Progenitor cell of endocrine pancreas (in vitro differentiated cells): ENCODE measurements around the gene BLOC1S1. TPM values are rescaled to one million over a fixed set of nuclear protein-coding genes. Genes with fewer than 3 reads are reported as not detected.

Experiments
- DNase-seq: peaks from one replicate; pipeline ENCODE4 v3.0.0; 2021; ENCODE audit warnings: low spot score; ENCODE audit not compliant: unreplicated experiment
- H3K27ac Mint-ChIP-seq: 2 replicates; pipeline ENCODE4 v1.8.0; 2021; ENCODE audit warnings: mild to moderate bottlenecking, moderate library complexity, mixed read lengths
- H3K27me3 Mint-ChIP-seq: 2 replicates; pipeline ENCODE4 v1.8.0; 2021; ENCODE audit warnings: mixed read lengths
- H3K36me3 Mint-ChIP-seq: 2 replicates; pipeline ENCODE4 v1.8.0; 2022; ENCODE audit warnings: mixed read lengths; ENCODE audit not compliant: insufficient read depth
- H3K4me1 Mint-ChIP-seq: 2 replicates; pipeline ENCODE4 v1.8.0; 2021; ENCODE audit warnings: low read depth, mixed read lengths
- H3K4me3 Mint-ChIP-seq: 2 replicates; pipeline ENCODE4 v1.8.0; 2021; ENCODE audit warnings: low read depth, mild to moderate bottlenecking, moderate library complexity, mixed read lengths
- H3K9me3 Mint-ChIP-seq: 2 replicates; pipeline ENCODE4 v1.8.0; 2021; ENCODE audit warnings: low read depth, mixed read lengths
- total RNA-seq: library from RNA; stranded (reverse); gene quantifications from 2 replicates; pipeline ENCODE4 v1.2.1, GENCODE V29; 2021
- TF ChIP-seq, protein P1 (sequence below): fragments of 200-600 bp; sonication (generic); IDR thresholded peaks from one replicate; pipeline ENCODE4 v1.5.0; 2021; ENCODE audit warnings: antibody characterized with exemption, mild to moderate bottlenecking; ENCODE audit not compliant: unreplicated experiment

Gene BLOC1S1
- total RNA-seq, 1 donor from 2014 or later: 65.8 TPM

DNA sequence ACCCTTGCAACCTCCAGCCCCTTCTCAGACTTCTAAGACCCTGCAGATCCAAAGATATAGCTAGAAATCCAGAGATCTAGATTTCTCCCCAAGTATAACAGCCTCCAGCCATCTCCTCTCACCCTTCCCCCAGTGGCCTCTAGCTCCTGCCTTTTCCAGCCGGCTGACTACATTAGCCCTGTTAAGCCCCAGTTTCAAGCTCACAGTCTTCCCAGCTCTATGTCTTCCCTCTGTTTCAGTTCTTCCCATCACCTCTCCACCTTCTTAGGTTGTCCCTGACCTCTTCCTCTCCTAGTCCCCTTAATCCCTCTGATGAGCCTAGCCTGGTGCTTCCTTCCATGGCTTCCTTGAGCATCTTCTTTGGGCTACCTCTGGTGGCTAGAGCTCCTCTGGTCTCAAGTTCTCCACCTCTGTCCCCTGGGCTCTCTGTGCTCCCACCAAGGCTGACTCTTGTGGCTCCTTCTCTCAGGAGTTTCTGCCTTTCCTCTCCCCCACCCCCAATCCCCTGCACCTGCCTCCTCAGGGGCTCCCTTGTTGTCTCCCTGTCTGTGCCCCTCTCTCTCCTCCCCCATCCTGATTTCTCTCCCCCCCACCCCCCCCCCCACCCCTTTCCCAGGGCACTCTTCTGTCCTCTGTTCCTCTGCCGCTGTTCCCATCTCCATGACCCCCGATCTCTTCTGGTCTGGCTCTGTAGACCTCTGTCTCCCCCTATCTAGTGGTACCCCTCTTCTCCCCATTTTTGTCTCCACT lies 26.3 kb downstream of the BLOC1S1 start:
- Mint-ChIP-seq H3K27me3 (peaks cover 4% of the 10 kb centered on the region), H3K4me1 (peaks cover 44% of the 10 kb centered on the region), H3K4me3 (peak overlapping the region; percentile 85), H3K36me3 (no peaks in the 10 kb centered on the region), H3K9me3 (no peaks in the 10 kb centered on the region), H3K27ac (peak overlapping the region; percentile 96)
- TF ChIP-seq, protein P1, sequence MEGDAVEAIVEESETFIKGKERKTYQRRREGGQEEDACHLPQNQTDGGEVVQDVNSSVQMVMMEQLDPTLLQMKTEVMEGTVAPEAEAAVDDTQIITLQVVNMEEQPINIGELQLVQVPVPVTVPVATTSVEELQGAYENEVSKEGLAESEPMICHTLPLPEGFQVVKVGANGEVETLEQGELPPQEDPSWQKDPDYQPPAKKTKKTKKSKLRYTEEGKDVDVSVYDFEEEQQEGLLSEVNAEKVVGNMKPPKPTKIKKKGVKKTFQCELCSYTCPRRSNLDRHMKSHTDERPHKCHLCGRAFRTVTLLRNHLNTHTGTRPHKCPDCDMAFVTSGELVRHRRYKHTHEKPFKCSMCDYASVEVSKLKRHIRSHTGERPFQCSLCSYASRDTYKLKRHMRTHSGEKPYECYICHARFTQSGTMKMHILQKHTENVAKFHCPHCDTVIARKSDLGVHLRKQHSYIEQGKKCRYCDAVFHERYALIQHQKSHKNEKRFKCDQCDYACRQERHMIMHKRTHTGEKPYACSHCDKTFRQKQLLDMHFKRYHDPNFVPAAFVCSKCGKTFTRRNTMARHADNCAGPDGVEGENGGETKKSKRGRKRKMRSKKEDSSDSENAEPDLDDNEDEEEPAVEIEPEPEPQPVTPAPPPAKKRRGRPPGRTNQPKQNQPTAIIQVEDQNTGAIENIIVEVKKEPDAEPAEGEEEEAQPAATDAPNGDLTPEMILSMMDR: no peak
- no peak for DNase-seq

DNA sequence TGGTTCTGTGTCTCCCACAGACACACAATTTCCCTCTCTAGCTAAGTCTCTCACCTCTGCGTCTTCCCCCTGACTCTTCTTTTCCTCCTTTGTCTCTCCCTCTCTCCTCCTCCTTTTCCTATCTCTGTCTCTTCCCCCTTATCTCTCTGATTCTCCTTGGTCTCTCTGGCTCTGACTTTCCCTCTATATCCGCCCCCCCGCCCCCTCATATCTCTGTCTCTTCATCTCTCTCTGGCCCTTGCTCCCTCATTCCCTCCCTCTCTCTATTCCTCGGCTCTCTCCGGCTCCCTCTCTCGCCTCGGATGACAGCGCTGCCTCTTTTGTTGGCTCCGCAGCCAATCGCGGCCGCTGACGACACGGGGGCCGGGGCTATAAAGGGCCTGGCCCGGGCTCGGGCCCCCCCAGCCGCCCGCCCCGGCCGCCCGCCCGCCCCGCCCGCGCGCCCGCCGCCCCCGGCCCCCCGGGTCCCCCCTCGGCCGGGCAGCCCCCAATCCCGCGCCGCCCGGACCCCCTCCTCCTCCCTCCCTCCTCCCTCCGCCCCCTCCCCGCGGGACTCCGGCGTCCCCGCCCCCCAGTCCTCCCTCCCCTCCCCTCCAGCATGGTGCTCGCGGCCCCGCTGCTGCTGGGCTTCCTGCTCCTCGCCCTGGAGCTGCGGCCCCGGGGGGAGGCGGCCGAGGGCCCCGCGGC lies 27.0 kb downstream of the BLOC1S1 start, which contains the start of gene GDF11:
TSS of gene GDF11 (plus strand) at position 404 of the 687 bp plus-strand sequence. CDS start at position 599, 195 bp downstream.
- Mint-ChIP-seq H3K27ac (peak within 1 kb of the TSS; percentile 96), H3K4me3 (peak within 1 kb of the TSS; percentile 95), H3K9me3 (no peaks in the 10 kb centered on the region), H3K27me3 (peaks cover 4% of the 10 kb centered on the region), H3K36me3 (peaks cover 4% of the 10 kb centered on the region), H3K4me1 (peaks cover 45% of the 10 kb centered on the region)
- TF ChIP-seq, protein P1: no peak
- DNase-seq: peak; percentile 55

DNA sequence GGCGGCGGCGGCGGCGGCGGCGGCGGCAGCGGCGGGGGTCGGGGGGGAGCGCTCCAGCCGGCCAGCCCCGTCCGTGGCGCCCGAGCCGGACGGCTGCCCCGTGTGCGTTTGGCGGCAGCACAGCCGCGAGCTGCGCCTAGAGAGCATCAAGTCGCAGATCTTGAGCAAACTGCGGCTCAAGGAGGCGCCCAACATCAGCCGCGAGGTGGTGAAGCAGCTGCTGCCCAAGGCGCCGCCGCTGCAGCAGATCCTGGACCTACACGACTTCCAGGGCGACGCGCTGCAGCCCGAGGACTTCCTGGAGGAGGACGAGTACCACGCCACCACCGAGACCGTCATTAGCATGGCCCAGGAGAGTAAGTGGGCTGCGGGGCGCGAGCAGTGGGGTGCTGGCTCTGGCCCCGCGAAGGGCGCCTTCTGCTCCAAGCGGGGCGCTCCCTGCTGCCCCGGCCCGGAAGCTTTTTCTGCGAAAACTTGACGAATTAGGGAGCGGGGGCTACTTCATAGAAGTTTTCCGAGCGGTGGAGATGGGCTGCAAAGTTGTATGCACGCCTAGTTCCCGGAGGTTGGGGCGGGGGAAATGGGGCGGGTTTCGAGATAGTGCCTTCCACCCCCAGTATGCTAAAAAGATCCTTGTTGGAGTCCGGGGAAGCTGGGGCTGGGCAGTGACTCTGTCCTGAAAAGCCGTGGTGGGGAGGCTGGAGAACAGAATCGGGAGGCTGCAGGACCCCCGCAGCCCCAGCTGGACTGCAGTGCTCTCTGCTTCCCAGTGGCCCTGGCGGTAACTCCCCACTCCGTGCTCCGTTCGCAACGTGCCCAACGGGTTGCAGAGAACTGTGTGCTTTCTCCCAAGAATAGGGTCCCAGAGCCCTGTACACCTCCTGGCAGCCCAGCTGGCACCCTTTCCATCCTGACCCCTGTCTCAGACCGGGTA lies 27.8 kb downstream of the BLOC1S1 start:
- Mint-ChIP-seq H3K36me3 (peaks cover 6% of the 10 kb centered on the region), H3K4me3 (peak overlapping the region; percentile 95), H3K4me1 (peaks cover 44% of the 10 kb centered on the region), H3K9me3 (no peaks in the 10 kb centered on the region), H3K27me3 (peaks cover 4% of the 10 kb centered on the region), H3K27ac (peak overlapping the region; percentile 96)
- TF ChIP-seq, protein P1: no peak
- peak; percentile 29 for DNase-seq

DNA sequence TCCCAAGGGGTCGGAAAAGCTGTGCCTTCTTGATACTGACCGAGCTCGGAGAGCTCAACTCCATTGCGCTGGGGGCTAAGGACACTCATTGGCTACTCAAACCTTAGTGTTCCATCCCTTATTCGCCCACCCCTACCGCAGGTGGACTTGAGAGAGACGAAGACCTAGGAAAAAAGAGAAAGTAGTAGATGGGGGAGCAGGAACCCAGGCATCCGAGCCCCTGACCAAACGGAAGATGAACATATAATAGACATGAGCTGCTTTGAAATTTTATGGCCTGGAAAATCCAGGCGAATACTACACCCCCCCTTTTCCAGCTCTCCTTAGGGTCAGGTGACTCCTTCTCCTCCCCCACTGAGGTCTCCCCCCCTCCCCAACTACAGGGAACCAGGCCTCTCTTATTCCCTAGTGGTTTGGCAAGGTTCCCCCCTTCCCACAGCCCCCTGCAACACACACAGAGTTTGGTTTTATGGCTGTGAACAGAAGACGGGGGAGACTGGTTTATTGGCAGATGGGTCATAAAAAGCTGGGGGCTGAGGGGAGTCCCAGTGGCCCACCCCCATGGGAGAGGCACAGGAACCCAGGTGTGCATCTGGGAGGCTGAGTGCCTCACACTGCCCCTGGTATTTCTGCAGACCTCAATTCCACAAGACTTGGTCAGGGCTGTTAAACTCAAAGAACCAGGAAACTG lies 28.6 kb downstream of the BLOC1S1 start:
- H3K4me3 Mint-ChIP-seq: peak overlapping the region; percentile 95
- DNase-seq: no peak
- TF ChIP-seq, protein P1: no peak
- H3K4me1 Mint-ChIP-seq: peaks cover 44% of the 10 kb centered on the region
- H3K36me3 Mint-ChIP-seq: peaks cover 13% of the 10 kb centered on the region
- H3K9me3 Mint-ChIP-seq: no peaks in the 10 kb centered on the region
- peaks cover 4% of the 10 kb centered on the region for H3K27me3 Mint-ChIP-seq
- peak overlapping the region; percentile 96 for H3K27ac Mint-ChIP-seq
